ENCODE results near the gene ACVR1. TPM values are rescaled to one million over a fixed set of nuclear protein-coding genes. Genes with fewer than 3 reads are reported as not detected.
A peak's percentile ranks its signal among the peaks of the same experiment; 100 is the strongest.

ACVR1 gene
- total and polyA plus RNA-seq, 2 donors (not counting 1 experiment from before 2014, with no cell fraction given), result 42.9 to 72.1 TPM

DNA sequence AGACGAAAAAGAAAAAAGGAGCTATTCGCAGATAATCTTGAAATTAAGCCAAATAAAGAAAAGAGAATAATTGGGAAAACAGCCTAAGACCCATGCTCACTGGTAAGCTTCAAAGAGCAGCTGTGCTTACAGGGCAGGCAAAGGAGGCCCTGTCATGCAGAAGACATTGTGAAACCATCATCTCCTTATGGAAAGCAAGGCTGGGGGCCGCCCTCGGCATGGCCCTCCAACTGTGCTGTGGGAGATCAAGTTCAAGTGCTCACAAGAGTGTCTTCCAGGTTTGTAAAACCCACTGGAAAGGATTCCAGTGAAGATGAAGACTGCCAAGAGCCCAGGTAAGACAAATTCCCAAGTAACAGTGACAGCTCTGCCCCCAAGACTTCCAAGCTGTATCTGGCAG, 32.2 kb downstream of the ACVR1 start:
- Histone ChIP-seq H3K9me3 (ENCODE audit: control insufficient read depth, insufficient read depth, low read depth, low read length) (no peaks in the 10 kb centered on the region), H3K27me3 (ENCODE audit: control insufficient read depth, insufficient read depth, low read length) (no peaks in the 10 kb centered on the region), H2AFZ (ENCODE audit: low read length) (no peak overlapping the region), H3K4me3 (replicated peaks in 1 of 4; ENCODE audit: control extremely low read depth in 1 of 4, insufficient read depth in 1 of 4, low read depth in 3 of 4, low read length in 4 of 4) (no peak overlapping the region), H3K4me2 (ENCODE audit: extremely low read depth, insufficient read depth, low read length) (no peak overlapping the region), H3K9ac (ENCODE audit: insufficient read depth, low read length) (no peak overlapping the region), H3K79me2 (ENCODE audit: control insufficient read depth, insufficient read depth, low read length) (peaks cover 35% of the 10 kb centered on the region), H4K20me1 (ENCODE audit: control insufficient read depth, extremely low read depth, insufficient read depth, low read length) (no peaks in the 10 kb centered on the region), H3K27ac (ENCODE audit: insufficient read depth, low read length) (no peak overlapping the region), H3K4me1 (ENCODE audit: control insufficient read depth, extremely low read depth, insufficient read depth, low read length) (peaks cover 23% of the 10 kb centered on the region), H3K36me3 (ENCODE audit: control insufficient read depth, insufficient read depth, low read length) (peaks cover 4% of the 10 kb centered on the region)
- peak in 1 of 2 donors; percentile 23 for DNase-seq (ENCODE audit: low read depth in 2 of 2)
- TF ChIP-seq, protein P1, sequence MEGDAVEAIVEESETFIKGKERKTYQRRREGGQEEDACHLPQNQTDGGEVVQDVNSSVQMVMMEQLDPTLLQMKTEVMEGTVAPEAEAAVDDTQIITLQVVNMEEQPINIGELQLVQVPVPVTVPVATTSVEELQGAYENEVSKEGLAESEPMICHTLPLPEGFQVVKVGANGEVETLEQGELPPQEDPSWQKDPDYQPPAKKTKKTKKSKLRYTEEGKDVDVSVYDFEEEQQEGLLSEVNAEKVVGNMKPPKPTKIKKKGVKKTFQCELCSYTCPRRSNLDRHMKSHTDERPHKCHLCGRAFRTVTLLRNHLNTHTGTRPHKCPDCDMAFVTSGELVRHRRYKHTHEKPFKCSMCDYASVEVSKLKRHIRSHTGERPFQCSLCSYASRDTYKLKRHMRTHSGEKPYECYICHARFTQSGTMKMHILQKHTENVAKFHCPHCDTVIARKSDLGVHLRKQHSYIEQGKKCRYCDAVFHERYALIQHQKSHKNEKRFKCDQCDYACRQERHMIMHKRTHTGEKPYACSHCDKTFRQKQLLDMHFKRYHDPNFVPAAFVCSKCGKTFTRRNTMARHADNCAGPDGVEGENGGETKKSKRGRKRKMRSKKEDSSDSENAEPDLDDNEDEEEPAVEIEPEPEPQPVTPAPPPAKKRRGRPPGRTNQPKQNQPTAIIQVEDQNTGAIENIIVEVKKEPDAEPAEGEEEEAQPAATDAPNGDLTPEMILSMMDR (conservative IDR thresholded peaks at IDR 0.05 in 1 of 2, IDR thresholded peaks at IDR 0.05 in 1 of 2; ENCODE audit: low read depth in 1 of 2, low read length in 2 of 2), result no peak
- TF ChIP-seq EZH2 (IDR thresholded peaks at IDR 0.05; ENCODE audit: low read length, missing control alignments), result no peak

DNA sequence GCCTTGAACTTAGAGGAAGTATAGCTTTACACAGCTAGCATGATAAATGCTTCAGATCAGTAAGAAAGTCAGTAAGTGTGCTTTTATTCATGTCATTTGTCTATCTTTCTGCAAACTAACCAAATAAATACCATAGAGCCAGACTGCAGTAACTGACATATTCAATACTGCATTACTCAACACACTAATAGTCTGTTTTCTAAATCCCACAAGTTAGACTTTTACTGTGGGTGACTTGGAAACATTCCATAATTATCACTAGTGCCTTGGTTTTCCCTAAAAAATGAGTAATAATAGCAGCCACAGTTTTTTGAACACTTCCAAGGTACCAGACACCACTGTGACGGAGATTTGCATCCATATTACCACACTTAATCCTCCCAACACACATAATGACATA, 33.0 kb downstream of the ACVR1 start:
- H2AFZ ChIP-seq (ENCODE audit: low read length), result no peak overlapping the region
- H3K4me3 ChIP-seq (replicated peaks in 1 of 4; ENCODE audit: control extremely low read depth in 1 of 4, insufficient read depth in 1 of 4, low read depth in 3 of 4, low read length in 4 of 4), result no peak overlapping the region
- peak in 1 of 2 donors; percentile 46 for DNase-seq (ENCODE audit: low read depth in 2 of 2)
- H4K20me1 ChIP-seq (ENCODE audit: control insufficient read depth, extremely low read depth, insufficient read depth, low read length), result no peaks in the 10 kb centered on the region
- no peak overlapping the region for H3K27ac ChIP-seq (ENCODE audit: insufficient read depth, low read length)
- no peaks in the 10 kb centered on the region for H3K27me3 ChIP-seq (ENCODE audit: control insufficient read depth, insufficient read depth, low read length)
- H3K4me1 ChIP-seq (ENCODE audit: control insufficient read depth, extremely low read depth, insufficient read depth, low read length), result peaks cover 24% of the 10 kb centered on the region
- TF ChIP-seq EZH2 (IDR thresholded peaks at IDR 0.05; ENCODE audit: low read length, missing control alignments), result no peak
- TF ChIP-seq, protein P1 (conservative IDR thresholded peaks at IDR 0.05 in 1 of 2, IDR thresholded peaks at IDR 0.05 in 1 of 2; ENCODE audit: low read depth in 1 of 2, low read length in 2 of 2), result no peak
- H3K36me3 ChIP-seq (ENCODE audit: control insufficient read depth, insufficient read depth, low read length), result peaks cover 4% of the 10 kb centered on the region
- no peak overlapping the region for H3K4me2 ChIP-seq (ENCODE audit: extremely low read depth, insufficient read depth, low read length)
- peaks cover 30% of the 10 kb centered on the region for H3K79me2 ChIP-seq (ENCODE audit: control insufficient read depth, insufficient read depth, low read length)
- no peaks in the 10 kb centered on the region for H3K9me3 ChIP-seq (ENCODE audit: control insufficient read depth, insufficient read depth, low read depth, low read length)
- H3K9ac ChIP-seq (ENCODE audit: insufficient read depth, low read length), result no peak overlapping the region

DNA sequence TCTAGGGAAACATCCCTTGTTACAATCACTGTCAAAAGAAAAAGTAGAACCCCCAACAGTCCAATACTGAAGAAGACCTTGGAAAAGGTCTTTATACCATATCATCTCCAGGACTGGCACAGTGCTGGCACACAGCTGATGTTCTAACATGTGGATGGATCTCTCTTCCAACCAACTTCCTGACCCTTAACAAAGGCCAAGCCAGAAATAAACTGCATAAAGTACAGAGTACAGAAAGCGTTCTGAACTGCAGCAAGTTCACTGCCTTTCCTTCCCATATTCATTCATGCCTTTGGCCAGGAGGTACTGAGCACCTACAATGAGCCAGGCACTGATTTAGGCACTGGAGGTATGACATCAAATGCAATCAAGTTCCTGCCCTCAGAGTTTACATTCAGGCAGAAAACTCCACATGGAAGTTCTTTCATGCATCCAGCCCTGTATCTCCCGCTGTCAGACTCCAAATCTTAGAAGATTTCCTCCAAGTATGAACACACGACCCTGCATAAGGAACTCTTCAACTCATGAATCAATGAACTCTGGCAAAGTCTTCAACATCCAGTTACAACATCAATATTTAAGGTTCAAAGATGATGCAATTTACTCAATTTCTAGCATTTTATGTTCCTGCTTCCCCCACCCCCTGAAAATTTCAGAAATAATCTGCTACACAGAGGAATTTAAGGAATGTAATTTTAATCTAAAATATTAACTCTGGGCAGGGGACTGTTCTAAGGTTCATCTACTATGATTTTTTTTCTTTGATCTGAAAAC, 33.8 kb downstream of the ACVR1 start:
- Histone ChIP-seq H4K20me1 (ENCODE audit: control insufficient read depth, extremely low read depth, insufficient read depth, low read length) (no peaks in the 10 kb centered on the region), H3K27ac (ENCODE audit: insufficient read depth, low read length) (no peak overlapping the region), H3K36me3 (ENCODE audit: control insufficient read depth, insufficient read depth, low read length) (peaks cover 4% of the 10 kb centered on the region), H3K9me3 (ENCODE audit: control insufficient read depth, insufficient read depth, low read depth, low read length) (no peaks in the 10 kb centered on the region), H3K4me3 (replicated peaks in 1 of 4; ENCODE audit: control extremely low read depth in 1 of 4, insufficient read depth in 1 of 4, low read depth in 3 of 4, low read length in 4 of 4) (no peak overlapping the region), H3K4me1 (ENCODE audit: control insufficient read depth, extremely low read depth, insufficient read depth, low read length) (peaks cover 26% of the 10 kb centered on the region), H3K27me3 (ENCODE audit: control insufficient read depth, insufficient read depth, low read length) (no peaks in the 10 kb centered on the region), H3K79me2 (ENCODE audit: control insufficient read depth, insufficient read depth, low read length) (peaks cover 30% of the 10 kb centered on the region), H3K4me2 (ENCODE audit: extremely low read depth, insufficient read depth, low read length) (no peak overlapping the region), H2AFZ (ENCODE audit: low read length) (no peak overlapping the region), H3K9ac (ENCODE audit: insufficient read depth, low read length) (no peak overlapping the region)
- DNase-seq (ENCODE audit: low read depth in 2 of 2), result peak in 1 of 2 donors; percentile 37
- TF ChIP-seq EZH2 (IDR thresholded peaks at IDR 0.05; ENCODE audit: low read length, missing control alignments), result no peak
- TF ChIP-seq, protein P1 (conservative IDR thresholded peaks at IDR 0.05 in 1 of 2, IDR thresholded peaks at IDR 0.05 in 1 of 2; ENCODE audit: low read depth in 1 of 2, low read length in 2 of 2), result no peak
